RKO (cell line): ENCODE results near the gene SCO2.

ENCODE experiments used
- DNase-seq: peaks from one replicate; pipeline ENCODE4 v3.0.0-alpha.2; 2016; ENCODE audit warnings: low spot score

The SCO2 gene

GRCh38 chr22:50490531-50491308 is 34.7 kb downstream of the SCO2 start:
- no peak for DNase-seq

DNA sequence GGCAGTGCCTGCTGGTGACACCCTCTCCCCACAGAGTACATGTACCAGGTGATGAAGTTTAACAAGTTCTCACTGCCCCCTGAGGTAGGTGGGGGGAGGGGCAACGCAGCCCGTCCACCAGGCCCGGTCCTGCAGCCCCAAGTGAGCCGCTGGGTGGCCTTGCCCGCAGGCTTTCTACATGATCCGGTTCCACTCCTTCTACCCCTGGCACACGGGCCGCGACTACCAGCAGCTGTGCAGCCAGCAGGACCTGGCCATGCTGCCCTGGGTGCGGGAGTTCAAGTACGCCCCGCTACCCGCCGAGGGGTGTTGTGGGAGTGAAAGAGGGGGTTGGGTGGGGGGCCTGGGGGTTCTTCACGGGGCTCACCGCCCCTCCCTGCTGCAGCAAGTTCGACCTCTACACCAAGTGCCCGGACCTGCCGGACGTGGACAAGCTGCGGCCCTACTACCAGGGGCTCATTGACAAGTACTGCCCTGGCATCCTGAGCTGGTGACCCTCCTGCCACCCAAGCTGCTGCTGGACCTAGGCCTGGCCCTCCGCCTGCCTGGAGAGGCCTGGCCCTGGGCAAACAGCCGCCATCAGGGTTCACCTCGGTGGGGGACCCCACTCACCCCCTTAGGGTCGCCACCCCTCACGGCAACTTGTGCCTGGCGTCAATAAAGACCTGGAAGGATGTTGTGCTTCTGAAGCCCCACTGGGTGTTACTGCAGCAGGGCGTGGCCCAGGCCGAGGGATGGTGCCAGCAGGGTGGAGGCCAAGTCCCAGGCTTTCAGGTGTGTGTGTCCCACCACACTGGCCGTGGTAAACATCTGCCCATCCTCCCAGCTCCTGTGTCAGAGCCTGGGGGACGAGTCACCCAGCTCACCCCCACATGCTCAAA is 35.8 kb downstream of the SCO2 start:
- DNase-seq, result no peak

DNA sequence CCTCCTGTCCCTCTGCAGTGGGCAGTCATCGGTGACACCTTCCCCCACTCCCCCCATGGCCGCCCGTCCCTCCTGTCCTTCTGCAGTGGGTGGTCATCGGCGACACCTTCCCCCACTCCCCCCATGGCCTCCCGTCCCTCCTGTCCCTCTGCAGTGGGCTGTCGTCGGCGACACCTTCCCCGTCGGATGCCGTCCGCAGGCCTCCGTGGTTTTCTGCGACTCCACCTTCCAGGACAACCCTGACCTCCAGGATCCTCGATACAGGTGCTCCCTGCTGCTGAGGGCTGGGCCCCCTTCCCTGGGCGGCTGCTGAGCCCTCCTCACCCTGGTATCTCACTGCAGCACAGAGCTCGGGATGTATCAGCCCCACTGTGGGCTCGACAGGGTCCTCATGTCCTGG is 36.5 kb downstream of the SCO2 start:
- no peak for DNase-seq

GRCh38 chr22:50488006-50488677 is 37.3 kb downstream of the SCO2 start:
- DNase-seq, result no peak

GRCh38 chr22:50487290-50488005 is 38.0 kb downstream of the SCO2 start:
- DNase-seq, result no peak

DNA sequence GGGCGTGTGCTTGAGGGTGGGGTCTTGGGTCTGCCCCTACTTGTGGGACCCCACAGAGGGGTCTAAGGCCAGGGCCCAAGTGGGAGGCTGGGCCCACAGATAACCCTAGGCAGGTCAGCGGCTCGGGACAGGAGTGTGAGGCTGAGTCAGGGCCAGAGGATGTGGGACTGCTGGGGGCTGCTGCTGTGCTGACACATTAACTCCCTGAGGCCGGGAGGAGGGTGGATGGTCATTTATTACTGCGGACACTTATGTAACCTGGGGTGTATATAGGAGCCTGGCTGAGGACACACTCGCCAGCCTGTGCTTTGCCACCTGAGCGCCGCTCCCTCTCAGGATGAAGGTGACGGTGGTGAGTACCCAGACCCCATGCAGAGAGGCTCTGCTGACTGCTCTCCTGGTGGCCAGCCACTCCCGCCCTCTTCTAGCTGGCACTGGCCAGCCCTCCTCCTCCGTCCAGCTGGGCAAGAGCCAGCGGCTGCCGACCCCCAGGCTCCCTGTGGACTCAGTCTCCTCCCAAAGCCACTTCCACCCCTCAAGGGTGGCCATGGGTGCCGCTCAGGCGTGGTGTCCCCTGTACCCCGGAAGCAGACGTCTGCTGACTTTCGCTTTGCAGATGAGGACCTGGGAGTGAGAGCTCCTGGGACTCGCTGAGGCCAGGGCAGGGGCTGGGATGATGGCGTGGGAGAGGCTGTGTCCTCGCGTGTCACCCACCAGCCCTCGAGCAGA is 38.7 kb downstream of the SCO2 start, which contains the start of gene MIOX:
TSS of gene MIOX (plus strand) at position 299 of the 729 bp plus-strand sequence. CDS start at position 338, 39 bp downstream.
- no peak for DNase-seq

GRCh38 chr22:50485221-50486131 is 39.9 kb downstream of the SCO2 start:
- no peak for DNase-seq

DNA sequence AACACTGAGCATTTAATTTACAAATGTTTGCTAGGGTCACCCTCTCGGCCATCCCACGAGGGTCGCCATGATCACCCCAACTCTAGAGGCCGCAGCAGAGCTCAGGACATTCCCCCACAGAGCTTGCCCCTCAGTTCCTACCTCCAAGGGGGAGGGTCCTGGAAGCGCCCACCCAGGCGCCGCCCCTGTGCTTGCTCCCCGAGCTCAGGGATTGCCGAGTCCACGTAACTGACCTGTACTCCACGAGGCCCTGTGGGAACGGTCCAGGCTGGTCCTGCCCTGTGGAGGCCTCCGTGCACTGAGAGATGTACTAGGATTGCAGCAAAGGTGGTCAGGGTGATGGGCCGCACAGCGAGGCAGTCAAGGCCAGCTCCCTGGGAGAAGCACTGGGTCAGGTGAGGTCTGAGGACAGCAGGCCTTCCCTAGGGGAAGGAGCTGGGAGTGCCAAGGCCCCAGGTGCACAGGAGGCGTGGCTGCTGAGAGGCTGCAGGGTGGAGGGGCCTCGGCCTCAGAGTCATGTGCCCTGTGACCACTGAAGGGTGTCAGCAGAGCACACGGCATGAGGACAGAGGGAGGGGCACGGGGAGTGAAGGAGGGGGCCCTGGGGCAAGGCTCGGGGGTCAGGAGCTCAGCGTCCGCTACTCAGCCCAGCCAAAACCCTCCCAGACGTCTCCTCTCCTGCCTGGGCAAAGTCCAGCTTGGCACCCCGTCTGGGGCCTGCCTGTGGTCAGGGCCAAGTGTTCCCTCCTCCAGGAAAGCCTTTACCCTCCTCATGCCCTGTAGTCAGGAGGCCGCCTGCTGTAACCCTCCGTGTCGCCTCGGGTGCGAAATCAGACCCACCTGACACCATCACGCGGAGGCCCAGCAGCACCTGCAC is 41.2 kb downstream of the SCO2 start:
- no peak for DNase-seq

- DNase-seq, result no peak
These were observed 41.8 kb downstream of the SCO2 start for GRCh38 chr22:50483556-50483955.

- no peak for DNase-seq
These were observed 42.3 kb downstream of the SCO2 start for GRCh38 chr22:50483106-50483505.

DNA sequence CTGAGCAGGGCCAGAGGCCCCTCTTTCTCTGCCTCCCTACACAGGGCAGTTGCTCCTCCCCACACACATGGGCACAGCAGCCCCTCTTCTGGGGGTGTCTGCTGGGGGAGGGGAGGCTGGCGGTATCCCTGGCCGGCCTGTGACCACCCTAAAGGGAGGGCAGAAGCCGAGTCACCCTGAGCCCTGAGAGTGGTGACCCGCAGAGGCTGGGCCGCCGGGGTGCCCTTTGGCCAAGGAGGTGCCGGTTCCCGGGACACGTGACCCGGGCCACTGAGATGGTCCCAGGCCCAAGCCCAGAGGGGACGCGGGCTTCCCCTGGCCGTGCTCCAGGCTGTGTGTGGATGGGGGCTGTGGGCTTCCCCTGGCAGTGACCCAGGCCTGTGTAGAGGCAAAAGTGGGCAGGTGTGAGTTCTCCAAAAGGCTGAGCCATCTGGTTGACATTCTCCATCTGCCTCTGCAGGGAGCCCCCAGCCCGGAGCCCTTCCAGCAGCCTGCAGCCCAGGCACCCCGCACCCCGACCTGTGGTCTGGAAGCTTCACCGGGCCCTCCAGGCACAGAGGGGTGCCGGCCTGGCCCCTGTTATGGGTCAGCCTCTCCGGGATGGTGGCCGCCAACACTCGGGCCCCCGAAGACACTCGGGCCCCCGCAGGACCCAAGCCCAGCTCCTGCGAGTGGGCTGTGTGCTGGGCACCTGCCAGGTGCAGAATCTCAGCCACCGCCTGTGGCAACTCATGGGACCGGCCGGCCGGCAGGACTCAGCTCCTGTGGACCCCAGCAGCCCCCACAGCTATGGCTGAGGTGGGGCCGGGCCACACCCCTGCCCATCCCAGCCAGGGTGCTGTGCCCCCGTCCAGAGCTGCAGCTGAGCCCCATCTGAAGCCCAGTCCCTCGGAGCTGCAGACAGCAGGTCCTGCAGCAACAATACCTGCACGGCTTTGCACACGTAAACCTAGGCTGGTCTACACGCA is 43.0 kb downstream of the SCO2 start:
- no peak for DNase-seq

GRCh38 chr22:50481440-50482106 is 43.8 kb downstream of the SCO2 start, which contains the start of gene ADM2:
ADM2 (plus strand) TSS chr22:50481543; CDS start chr22:50481848, 305 bp downstream.
- DNase-seq, result no peak

- no peak for DNase-seq
These were observed 44.4 kb downstream of the SCO2 start for GRCh38 chr22:50481045-50481439.

DNA sequence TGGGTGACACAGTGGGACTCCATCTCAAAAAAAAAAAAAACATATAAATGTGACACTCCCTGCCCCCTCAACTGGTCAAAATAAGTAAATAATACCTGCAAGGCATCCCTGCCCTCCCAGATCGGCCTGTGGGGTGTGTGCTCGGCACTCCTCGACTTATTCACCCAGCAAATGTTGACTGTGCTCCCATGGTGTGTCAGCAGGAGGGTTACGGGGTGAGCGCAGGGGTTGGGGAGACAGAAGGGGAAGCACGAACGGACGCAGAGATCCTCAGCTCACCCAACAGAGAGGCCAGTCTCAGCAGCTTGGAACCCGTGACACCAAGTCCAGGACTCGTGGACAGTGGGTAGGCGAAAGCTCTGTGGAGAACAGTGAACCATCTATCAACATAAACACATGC is 45.7 kb downstream of the SCO2 start:
- no peak for DNase-seq

- DNase-seq, result no peak
These were observed 47.5 kb downstream of the SCO2 start for GRCh38 chr22:50477923-50478322.

DNA sequence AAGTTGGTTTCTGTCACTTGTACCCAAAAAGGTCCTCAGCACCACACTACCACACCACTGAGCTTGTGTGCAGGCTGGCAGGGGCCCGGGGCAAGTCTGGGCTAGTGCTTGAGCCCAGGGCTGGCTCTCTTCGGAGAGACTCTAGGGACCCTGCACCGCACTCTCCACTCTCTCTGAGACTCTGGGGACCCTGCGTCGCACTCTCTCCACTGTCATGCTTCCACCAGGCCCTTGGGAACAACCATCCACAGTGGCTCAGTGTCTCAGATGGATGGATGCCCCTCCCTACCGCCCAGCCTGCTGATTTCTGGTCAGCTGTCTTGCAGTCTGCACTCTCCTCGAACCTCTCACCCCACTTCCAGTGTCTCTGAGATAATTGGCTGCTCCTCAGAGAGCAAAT is 48.5 kb downstream of the SCO2 start:
- DNase-seq, result no peak

DNA sequence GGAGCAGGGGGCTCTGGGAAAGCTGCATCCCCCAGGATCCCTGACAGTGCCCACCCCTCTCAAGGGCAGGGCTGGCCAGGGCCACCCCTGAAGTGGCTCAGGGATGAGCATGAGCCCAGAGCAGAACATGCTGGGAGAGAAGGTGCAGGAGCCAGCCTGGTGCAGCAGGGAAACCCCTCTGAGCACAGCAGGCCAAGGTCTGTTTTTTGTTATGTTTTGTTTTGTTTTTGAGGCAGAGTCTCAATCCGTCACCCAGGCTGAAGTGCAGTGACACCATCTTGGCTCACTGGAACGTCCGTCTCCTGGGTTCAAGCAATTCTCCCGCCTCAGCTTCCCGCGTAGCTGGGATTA is 49.8 kb downstream of the SCO2 start:
- no peak for DNase-seq
